Cardiac fibroblast (primary cell): ENCODE measurements around the gene PRKAR2B.

Experiments used
- DNase-seq, 2 donors: peaks; one replicate each; pipeline versions ENCODE4 v3.0.0 to v3.0.0-alpha.2; 2010; ENCODE audit warnings: low read depth in 2 of 2
- H3K4me3 ChIP-seq, 2 donors: replicated peaks in 1 of 2; 1 replicate in 1 of 2; 2 replicates in 1 of 2; pipeline ENCODE4 v1.5.1; 2011; ENCODE audit warnings: low read depth in 2 of 2, low read length in 2 of 2, mild to moderate bottlenecking in 2 of 2, moderate library complexity in 1 of 2
- CTCF ChIP-seq: IDR thresholded peaks from one replicate; pipeline ENCODE4 v1.5.1; 2011; ENCODE audit warnings: low read depth, mild to moderate bottlenecking, low read length, inconsistent platforms

The PRKAR2B gene

GRCh38 chr7:107196834-107197610, 152.5 kb downstream of the PRKAR2B start:
- TF ChIP-seq CTCF, result no peak
- no peak for DNase-seq
- no peak overlapping the region for H3K4me3 ChIP-seq

- peak; percentile 50 for TF ChIP-seq CTCF
- no peak overlapping the region for H3K4me3 ChIP-seq
- DNase-seq, result peak; percentile 24 to 46
Observed at GRCh38 chr7:107201795-107202450, 157.4 kb downstream of the PRKAR2B start.

- H3K4me3 ChIP-seq, result no peak overlapping the region
- TF ChIP-seq CTCF, result no peak
- DNase-seq, result no peak
Observed at GRCh38 chr7:107203607-107204006, 159.1 kb downstream of the PRKAR2B start.

GRCh38 chr7:107206136-107206535, 161.6 kb downstream of the PRKAR2B start:
- DNase-seq, result no peak
- no peak overlapping the region for H3K4me3 ChIP-seq
- no peak for TF ChIP-seq CTCF

GRCh38 chr7:107206706-107207105, 162.2 kb downstream of the PRKAR2B start:
- no peak for TF ChIP-seq CTCF

GRCh38 chr7:107207459-107207858, 163.0 kb downstream of the PRKAR2B start:
- H3K4me3 ChIP-seq, result no peak overlapping the region
- no peak for DNase-seq
- TF ChIP-seq CTCF, result no peak

More at GRCh38 chr7:107206706-107207105, 162.2 kb downstream of the PRKAR2B start:
- H3K4me3 ChIP-seq, result no peak overlapping the region
- no peak for DNase-seq
